ENCODE measurements around the gene ZNF587. TPM values are rescaled to one million over a fixed set of nuclear protein-coding genes. Genes with fewer than 3 reads are reported as not detected.

The ZNF587 gene
- total and polyA plus RNA-seq, 2 of the 8 experiments (the other 6 are each of a cell fraction or from before 2014, with no cell fraction given) = 18.1 to 42.1 TPM

GRCh38 chr19:57818378-57818777, 31.3 kb upstream of the ZNF587 start:
- FAIRE-seq (no peak), DNase-seq (ENCODE audit: low read depth in 1 of 2, low spot score in 2 of 2) (no peak)
- Histone ChIP-seq H4K5ac (ENCODE audit: insufficient read length, low read depth, low read length) (no peak overlapping the region), H2BK12ac (ENCODE audit: low read depth, low read length) (no peak overlapping the region), H3K4ac (replicated peaks; ENCODE audit: insufficient read length, low read depth, low read length) (no peak overlapping the region), H4K91ac (replicated peaks; ENCODE audit: insufficient read length, low read length) (no peak overlapping the region), H2BK15ac (ENCODE audit: low read length) (no peak overlapping the region), H3K23me2 (ENCODE audit: low read depth, low read length) (peaks cover 7% of the 10 kb centered on the region), H3K56ac (replicated peaks; ENCODE audit: insufficient read length, low read depth, low read length) (no peak overlapping the region), H3K23ac (ENCODE audit: insufficient read length) (no peak overlapping the region), H3K9me3 (ENCODE audit: insufficient read depth in 2 of 2, low read depth in 1 of 2, low read length in 1 of 2) (no peaks in the 10 kb centered on the region), H3K18ac (ENCODE audit: extremely low read depth, low read length) (no peak overlapping the region), H2BK120ac (replicated peaks; ENCODE audit: low read depth, low read length) (no peak overlapping the region), H3K14ac (ENCODE audit: insufficient read length) (no peak overlapping the region), H3K9ac (replicated peaks in 1 of 4; ENCODE audit: extremely low read depth in 1 of 4, low read depth in 3 of 4, low read length in 3 of 4) (no peak overlapping the region), H3K36me3 (ENCODE audit: control insufficient read depth in 2 of 4, insufficient read depth in 4 of 4, low read length in 3 of 4) (peaks cover 0 to 10% (median 0%) of the 10 kb centered on the region in 4 experiments; a peak in 2 of 8 replicates), H3K79me2 (ENCODE audit: control insufficient read depth in 1 of 2, insufficient read depth in 2 of 2, low read length in 2 of 2) (peaks cover 14 to 46% of the 10 kb centered on the region in 2 experiments), H2AK5ac (ENCODE audit: low read depth, low read length) (no peak overlapping the region), H3K79me1 (ENCODE audit: low read depth, low read length) (peaks cover 4% of the 10 kb centered on the region; the same call in 1 of the 2 replicates), H4K20me1 (replicated peaks in 1 of 2; ENCODE audit: control insufficient read depth in 1 of 2, insufficient read depth in 2 of 2, low read length in 2 of 2) (peaks cover 6% of the 10 kb centered on the region in 2 experiments), H3K27me3 (replicated peaks in 1 of 4; ENCODE audit: control insufficient read depth in 3 of 4, extremely low read depth in 1 of 4, insufficient read depth in 3 of 4, low read length in 3 of 4) (no peaks in the 10 kb centered on the region), H4K8ac (ENCODE audit: extremely low read depth, insufficient read depth, low read length) (no peak overlapping the region), H3K4me1 (replicated peaks in 1 of 4; ENCODE audit: control insufficient read depth in 3 of 4, insufficient read depth in 4 of 4, low read length in 3 of 4) (peaks cover 3 to 7% (median 5%) of the 10 kb centered on the region in 4 experiments), H3K27ac (ENCODE audit: low read depth, low read length) (no peak overlapping the region), H3K4me3 (ENCODE audit: extremely low read depth in 1 of 4, insufficient read depth in 2 of 4, low read depth in 3 of 4, low read length in 4 of 4) (peak overlapping the region in 1 of 4 experiments; percentile 94; a peak in 1 of 8 replicates), H2BK5ac (ENCODE audit: low read depth, low read length) (no peak overlapping the region), H2AFZ (ENCODE audit: low read length) (no peak overlapping the region), H3K4me2 (ENCODE audit: insufficient read depth in 1 of 2, low read depth in 2 of 2, low read length in 2 of 2) (peak overlapping the region in 1 of 2 experiments; percentile 67; a peak in 1 of 4 replicates), H2BK20ac (ENCODE audit: low read length) (no peak overlapping the region)
- CTCF ChIA-PET (ENCODE audit: partially characterized antibody) = interaction anchor here (0.8 to 3.8 kb wide), 3 partner anchors 11 to 1749 kb away, joined by 3 to 15 read pairs (median 5); partner anchors contain the start of genes ZNF587B and ZNF776
- 84% methylated on average over 7 of the region's 7 CpGs; no CpG with 5 or more reads in 1 of the 2 experiments for WGBS, 2 experiments (ENCODE audit: extremely low coverage in 1 of 2, insufficient coverage in 1 of 2, insufficient read length in 1 of 2, insufficient replicate concordance in 2 of 2, low coverage in 1 of 2, low lambda C conversion rate in 2 of 2, missing lambda C conversion rate in 1 of 2)
- POLR2A ChIA-PET (ENCODE audit: partially characterized antibody) = interaction anchor here (1.3 to 5.6 kb wide), 9 partner anchors 11 to 117 kb away, joined by 3 to 52 read pairs (median 7); partner anchors contain the start of genes ZNF418, ZNF587B, ZNF776 and ZNF814
- TF ChIP-seq YY1 (IDR thresholded peaks at IDR 0.05; ENCODE audit: low read depth, low read length) (no peak), SAP30 (IDR thresholded peaks at IDR 0.05; ENCODE audit: insufficient read depth, insufficient replicate concordance, low read length) (no peak)

Data from H1 (cell line).